ENCODE results near the gene OR2A12.
A peak's percentile ranks its signal among the peaks of the same experiment; 100 is the strongest.
"Not testable (repeated sequence)": the region's sequence is repeated elsewhere in the genome, so short reads cannot be mapped to it uniquely, and the experiment has no call there.

OR2A12 gene

GRCh38 chr7:144085978-144086377 is at the start of gene OR2A12:
Gene OR2A12 (plus strand): TSS chr7:144086278. CDS start chr7:144095108, 8,830 bp downstream.
- no peak for DNase-seq

DNA sequence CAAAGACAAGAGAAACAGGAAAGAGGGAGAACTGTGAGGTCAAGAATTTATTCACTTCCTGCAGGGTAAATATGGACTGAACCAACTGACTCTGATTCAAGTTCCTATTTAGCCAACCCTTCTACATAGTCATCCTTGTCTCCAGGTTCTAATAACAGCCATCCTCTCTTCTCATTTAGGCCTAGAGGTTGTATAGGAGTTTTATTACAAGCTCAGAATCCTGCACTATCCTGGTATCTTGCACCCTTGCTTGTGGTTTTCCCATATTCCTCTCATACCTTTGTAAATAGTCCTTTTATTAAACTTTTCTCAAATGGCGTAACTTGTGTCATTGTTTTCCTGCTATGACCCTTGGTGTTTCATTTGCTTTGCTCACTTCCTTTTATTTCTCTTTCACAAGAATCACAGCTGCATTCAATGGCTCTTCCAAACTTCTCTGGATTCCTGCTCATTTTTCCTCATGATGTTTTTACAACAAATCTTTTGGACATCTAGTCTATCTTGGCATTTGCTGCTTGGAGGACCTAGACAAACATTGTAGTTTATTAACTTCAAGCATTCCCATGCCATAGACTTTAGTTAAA is 49.7 kb upstream of the OR2A12 start:
- DNase-seq = no peak

DNA sequence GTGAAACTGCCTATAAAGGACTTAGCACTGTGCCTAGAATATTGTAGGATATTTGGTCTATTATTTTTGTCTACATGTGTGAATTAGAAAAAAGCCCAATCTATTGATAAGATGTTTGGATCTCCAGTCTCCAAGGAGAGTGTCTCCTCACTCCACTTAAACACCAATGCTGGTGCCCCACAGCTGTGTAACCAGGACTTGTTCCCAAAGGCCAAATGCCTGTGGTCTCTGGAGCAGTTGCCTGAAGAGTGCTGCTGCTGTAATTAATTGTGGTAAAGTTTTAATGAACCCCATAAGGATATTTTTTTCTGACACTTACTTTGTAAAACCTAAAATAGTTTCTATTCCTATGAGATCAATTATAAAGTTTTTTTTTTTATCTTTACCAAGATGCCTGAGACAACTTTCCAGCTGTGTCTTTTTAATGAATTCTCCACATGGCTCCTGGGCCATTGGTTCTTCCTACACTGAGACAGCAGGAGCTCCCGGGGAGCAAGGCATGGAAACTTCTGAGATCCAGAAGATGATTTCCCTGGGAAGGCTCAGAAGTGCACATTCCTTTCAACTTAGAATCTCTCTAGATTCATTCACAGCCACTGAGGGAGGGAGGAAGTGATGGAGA is 48.6 kb upstream of the OR2A12 start:
- no peak for DNase-seq

DNA sequence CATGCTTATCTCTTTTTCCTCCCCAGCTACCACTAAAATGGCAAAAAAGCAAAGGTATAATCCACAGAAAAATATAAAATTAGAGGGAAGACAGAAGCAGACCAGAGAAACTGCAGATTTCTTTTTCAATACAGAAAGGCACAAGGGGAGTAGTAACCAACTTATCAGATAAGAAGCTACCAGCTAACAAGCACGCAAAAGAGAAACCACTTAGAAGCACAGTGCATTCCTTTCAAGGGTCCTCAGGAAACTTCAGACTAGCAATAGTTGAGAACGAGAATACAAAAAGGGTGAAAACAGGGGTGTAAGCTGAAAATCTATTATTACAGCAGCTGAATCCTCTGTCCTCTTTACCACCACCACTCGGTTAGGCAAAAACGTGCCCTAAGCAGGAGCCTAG is 47.2 kb upstream of the OR2A12 start:
- no peak for DNase-seq

DNA sequence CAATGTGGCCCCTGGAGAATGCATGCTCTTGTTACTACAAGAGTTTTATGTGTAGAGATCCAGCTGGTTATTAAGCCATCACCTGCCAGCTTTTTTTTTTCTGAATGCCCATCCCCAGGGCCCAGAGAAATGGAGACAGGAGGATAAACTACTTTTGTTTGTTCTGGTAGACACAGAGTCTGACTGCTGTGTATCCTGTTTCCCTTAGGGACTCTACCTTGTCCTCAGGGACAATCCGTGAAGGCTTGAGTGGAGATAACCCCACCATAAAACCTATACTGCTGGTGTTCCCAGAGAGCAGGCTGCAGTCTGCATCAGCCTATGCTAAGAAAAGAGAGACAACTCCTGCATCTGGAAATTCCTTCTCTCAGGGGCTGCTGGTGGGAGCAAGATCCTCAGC is 37.4 kb upstream of the OR2A12 start, which contains the start of gene OR2A5:
TSS of gene OR2A5 (plus strand) at position 301 of the 400 bp plus-strand sequence. CDS start 1,454 bp downstream, outside the sequence.
- no peak for DNase-seq

DNA sequence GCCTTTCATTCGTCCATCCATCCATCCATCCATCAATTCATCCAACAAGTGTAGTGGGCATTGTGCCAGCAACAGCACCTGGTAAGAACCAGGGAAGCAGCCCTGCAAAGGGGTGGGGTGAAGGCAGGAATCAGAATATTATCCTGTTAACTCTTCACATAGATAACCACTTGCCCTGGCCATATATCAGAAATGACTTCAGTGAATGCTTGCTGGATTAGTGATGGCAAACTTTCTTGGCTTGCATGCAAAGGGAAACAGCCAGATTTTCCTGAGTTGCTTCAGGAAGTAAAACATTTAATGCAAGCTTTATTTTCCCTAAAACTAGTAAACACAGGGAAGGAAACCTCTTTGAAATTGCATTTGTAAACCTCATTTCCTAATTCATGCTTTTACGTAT is 36.6 kb upstream of the OR2A12 start:
- no peak for DNase-seq

GRCh38 chr7:144050093-144050492 is 36.0 kb upstream of the OR2A12 start:
- DNase-seq = peak; percentile 6 to 36

DNA sequence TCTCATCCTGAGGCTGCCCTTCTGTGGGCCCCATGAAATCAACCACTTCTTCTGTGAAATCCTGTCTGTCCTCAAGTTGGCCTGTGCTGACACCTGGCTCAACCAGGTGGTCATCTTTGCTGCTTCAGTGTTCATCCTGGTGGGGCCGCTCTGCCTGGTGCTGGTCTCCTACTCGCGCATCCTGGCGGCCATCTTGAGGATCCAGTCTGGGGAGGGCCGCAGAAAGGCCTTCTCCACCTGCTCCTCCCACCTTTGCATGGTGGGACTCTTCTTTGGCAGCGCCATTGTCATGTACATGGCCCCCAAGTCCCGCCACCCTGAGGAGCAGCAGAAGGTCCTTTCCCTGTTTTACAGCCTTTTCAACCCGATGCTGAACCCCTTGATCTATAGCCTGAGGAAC is 35.2 kb upstream of the OR2A12 start:
- not testable (repeated sequence) for DNase-seq

DNA sequence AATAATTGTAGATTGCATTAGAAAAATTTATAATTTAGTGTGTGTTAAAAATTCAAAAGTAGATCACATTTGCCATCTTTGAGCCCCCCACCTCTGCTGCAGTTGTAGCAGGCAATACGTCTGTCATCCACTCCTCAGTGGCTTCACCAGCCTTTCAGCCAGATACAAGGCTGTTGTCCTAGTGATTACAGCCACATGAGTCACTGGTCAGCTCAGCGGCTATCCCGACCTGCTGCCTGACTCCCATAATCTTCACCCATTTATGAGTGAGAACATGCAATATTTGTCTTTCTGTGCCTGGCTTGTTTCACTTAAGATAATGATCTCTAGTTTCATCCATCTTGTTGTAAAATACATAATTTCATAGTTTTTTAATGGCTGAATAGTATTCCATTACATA is 28.1 kb upstream of the OR2A12 start:
- DNase-seq = no peak

GRCh38 chr7:144063710-144064109 is 22.4 kb upstream of the OR2A12 start:
- no peak for DNase-seq

DNA sequence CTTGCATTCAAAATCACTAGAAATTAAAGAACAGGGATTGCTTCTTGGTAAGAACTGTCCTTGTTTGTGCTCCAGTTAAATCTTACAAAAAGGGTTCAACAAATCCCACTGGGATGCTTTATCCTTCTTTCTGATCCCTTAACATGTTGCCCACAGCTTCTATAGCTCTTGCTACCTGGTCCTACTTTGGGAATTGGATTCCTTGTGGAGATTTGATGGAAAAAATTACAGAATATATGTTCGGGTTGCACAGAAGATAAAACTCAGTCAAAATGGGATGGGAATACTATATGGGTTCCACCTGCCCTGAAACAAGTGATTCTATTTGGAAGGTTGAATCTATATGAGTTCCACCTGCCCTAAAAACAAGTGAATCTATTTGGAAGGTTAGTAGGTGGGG is 16.6 kb upstream of the OR2A12 start, which contains the start of gene OR2A25:
TSS of gene OR2A25 (plus strand) at position 301 of the 400 bp plus-strand sequence. CDS start 4,409 bp downstream, outside the sequence.
- no peak for DNase-seq

- DNase-seq = peak in 1 of 2 experiments; percentile 12
Measured at GRCh38 chr7:144069953-144070352, 16.1 kb upstream of the OR2A12 start.

DNA sequence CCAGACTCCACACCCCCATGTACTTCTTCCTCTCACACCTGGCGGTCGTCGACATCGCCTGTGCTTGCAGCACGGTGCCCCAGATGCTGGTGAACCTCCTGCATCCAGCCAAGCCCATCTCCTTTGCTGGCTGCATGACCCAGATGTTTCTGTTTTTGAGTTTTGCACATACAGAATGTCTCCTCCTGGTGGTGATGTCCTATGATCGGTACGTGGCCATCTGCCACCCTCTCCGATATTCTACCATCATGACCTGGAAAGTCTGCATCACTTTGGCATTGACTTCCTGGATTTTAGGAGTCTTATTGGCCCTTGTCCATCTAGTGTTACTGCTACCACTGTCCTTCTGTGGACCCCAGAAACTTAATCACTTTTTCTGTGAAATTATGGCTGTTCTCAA is 11.7 kb upstream of the OR2A12 start:
- DNase-seq = no peak

GRCh38 chr7:144086730-144087129 is 652 bp downstream of the OR2A12 start:
- no peak for DNase-seq

DNA sequence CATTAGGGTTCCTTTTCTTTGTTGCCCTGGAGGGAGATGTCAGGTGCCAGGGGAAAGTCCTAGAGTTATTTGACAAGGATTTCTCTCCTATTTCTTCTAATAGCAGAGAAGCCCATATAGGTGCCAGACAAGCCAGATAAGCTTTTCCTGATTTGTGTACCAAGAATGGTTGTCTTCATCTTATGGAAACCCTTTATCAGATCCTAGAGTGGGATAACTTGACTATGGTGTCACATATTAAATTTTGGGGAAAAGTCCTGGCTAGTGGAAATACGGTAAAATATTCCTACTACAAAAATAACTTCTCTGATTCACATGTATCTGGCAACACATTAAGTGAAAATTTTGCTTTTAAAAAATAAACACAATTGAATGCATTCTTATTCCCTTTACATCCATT is 1.2 kb downstream of the OR2A12 start:
- no peak for DNase-seq

DNA sequence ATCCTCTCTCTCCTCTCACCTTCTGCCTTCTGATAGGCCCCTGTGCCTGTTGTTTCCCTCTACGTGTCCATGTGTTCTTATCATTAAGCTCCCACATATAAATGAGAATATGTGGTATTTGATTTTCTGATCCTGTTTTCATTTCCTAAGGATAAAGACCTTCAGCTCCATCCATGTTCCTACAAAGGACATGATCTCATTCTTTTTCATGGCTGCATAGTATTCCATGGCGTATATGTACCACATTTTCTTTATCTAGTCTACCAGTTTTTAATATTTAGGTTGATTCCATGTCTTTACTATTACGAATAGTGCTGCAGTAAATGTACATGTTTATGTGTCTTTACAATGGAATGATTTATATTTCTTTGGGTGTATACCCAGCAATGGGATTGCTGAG is 4.6 kb downstream of the OR2A12 start:
- DNase-seq = no peak

- no peak for DNase-seq
Measured at GRCh38 chr7:144098776-144099175, 12.7 kb downstream of the OR2A12 start.

- no peak for DNase-seq
Measured at GRCh38 chr7:144100607-144101006, 14.5 kb downstream of the OR2A12 start.

- DNase-seq = peak in 1 of 2 experiments; percentile 59
Measured at GRCh38 chr7:144102041-144102440, 16.0 kb downstream of the OR2A12 start.

DNA sequence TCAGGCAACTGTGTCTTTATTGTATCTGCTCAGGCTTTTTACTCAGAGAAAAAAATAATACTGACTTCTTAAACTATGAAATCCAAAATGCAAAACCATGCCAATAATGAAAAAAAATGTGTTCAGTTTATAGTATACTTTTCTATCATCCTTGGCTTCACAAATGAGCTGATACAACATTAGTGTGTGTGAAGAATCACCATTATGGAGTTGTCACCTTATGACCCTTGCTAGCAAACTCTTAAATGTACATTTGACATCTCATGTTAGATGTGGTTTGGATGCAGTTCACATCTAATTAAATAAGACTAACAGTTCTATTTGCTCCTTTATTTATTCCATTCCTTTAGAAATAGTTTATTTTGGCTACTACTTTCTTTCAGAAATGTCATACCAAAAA is 19.1 kb downstream of the OR2A12 start:
- DNase-seq = no peak

- no peak for DNase-seq
Measured at GRCh38 chr7:144109283-144109682, 23.2 kb downstream of the OR2A12 start, which contains the start of gene OR2A2. Gene OR2A2 (plus strand): TSS chr7:144109583. CDS start chr7:144109583, 0 bp downstream.

DNA sequence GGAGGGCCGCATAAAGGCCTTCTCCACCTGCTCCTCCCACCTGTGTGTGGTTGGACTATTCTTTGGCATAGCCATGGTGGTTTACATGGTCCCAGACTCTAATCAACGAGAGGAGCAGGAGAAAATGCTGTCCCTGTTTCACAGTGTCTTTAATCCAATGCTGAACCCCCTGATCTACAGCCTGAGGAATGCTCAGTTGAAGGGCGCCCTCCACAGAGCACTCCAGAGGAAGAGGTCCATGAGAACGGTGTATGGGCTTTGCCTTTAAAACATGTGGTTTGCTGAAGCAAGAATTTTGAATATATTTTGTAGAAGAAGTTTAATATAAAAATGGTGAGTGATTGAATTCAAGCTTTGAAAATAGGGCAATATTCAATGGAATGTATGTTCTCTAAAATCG is 24.2 kb downstream of the OR2A12 start:
- DNase-seq = no peak

DNA sequence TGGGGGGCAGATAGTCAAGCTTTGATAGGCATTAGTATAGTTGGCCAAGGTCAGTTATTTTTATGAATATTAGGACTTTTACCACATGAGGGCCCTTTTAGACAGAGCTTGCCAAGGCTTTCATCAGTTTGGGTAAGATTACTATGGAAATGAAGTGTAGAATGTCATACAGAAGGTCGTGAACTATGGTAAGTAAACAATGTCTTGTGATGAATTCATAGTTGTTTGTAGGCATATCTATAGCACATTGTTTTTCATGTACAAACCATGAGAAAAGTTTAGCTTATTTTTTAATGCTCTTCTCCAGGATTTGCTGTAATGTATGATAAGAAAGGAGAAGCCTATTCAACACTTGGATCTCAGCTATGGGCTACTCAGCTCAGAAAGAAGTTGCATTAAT is 27.6 kb downstream of the OR2A12 start:
- no peak for DNase-seq

DNA sequence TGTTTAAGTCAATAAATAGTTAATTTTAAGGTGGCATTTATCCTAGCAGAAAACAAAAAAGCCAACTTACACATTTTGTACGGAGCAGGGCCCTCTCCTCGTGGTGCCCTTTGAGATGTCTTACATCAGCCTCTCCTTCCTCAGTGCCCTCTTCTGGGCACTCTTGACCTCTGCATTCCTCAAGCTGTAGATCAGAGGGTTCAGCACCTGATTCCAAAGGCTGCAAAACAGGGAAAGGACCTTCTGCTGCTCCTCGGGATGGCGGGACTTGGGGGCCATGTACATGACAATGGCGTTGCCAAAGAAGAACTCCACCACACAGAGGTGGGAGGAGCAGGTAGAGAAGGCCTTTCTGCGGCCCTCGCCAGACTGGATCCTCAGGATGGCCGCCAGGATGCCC is 32.3 kb downstream of the OR2A12 start:
- DNase-seq = no peak

GRCh38 chr7:144122876-144123275 is 36.8 kb downstream of the OR2A12 start, which contains the start of gene OR2A14:
Gene OR2A14 (plus strand): TSS chr7:144123176. CDS start chr7:144129113, 5,937 bp downstream.
- no peak for DNase-seq

All from NCI-H524 (cell line).